HG03457 (cell line): ENCODE measurements around the gene DPEP1.

ENCODE experiments used
- ATAC-seq: cut with Tn5 transposase; IDR thresholded peaks from one replicate; pipeline ENCODE4 v1.9.1; 2021; ENCODE audit warnings: moderate number of reproducible peaks; ENCODE audit not compliant: unreplicated experiment

The DPEP1 gene

DNA sequence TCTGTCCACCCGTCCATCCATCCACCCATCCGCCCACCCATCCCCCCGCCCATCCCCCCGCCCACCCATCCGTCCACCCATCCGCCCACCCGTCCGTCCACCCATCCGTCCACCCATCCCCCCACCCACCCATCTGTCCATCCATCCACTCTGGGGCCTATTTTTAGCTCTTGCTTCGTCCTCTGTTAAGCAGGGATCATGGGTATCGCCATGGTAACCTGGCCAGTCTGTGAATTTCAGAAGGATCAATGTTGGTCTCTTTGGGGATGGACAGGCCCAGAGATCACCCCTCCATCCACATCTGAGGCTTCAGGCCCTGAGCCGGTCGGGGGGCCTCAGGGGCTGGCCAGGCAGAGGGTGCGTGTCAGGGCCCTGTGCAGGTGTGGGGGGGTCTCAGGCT lies 15.2 kb upstream of the DPEP1 start:
- no peak for ATAC-seq

GRCh38 chr16:89599451-89599858 lies 14.0 kb upstream of the DPEP1 start:
- no peak for ATAC-seq

- ATAC-seq: no peak
Observed at GRCh38 chr16:89599902-89600301, 13.5 kb upstream of the DPEP1 start.

DNA sequence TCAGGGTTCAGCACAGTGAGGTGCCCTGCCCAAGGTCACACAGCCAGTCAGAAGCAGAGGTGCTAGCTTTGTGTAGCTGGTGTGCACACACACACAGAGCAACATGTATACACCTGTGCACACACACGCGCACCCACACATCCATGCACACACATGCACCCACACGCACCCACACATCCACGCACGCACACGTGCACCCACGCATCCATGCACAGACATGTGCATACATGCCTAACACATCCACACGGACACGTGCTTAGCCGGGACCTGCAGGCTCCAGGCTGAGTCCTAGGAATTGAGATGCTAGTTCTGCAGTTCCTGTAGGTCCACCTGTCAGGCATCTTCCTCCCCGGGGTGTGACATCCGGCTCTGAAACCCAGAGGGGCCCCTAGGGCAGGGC lies 13.0 kb upstream of the DPEP1 start:
- ATAC-seq: no peak

GRCh38 chr16:89600956-89601355 lies 12.5 kb upstream of the DPEP1 start:
- no peak for ATAC-seq

- ATAC-seq: no peak
Observed at GRCh38 chr16:89601906-89602272, 11.6 kb upstream of the DPEP1 start.

DNA sequence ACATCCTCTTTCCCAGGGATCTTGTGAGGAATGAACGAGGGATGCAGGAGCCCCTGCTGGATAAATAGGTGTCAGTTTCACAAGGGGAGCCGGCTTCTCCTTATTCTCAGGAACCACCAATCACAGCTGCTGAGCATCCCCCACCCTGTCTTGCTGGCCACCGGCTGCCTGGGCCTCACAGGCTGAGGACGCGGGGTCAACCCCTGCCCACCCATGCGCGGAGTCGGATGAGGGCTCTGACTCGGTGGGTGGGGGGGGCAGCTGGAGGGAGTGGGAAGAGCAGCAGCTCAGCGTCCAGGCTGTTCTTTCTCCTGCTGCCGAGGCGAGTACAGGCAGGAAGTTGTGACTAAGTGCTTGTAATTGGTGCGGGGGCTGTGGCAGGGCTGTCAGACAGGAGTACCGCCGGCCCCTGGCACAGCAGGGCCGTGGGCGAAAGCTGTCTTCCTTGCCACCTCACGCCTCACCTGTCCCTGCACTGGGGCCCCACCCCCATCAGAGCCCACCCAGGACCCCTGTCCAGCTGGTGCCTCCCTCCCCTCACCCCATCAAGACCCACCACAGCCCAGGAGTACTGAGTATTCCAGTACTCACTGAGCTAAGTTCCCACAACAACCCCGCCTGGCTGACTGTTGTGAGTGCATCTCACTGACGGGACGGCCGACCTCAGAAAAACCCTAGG lies 11.0 kb upstream of the DPEP1 start:
- no peak for ATAC-seq

GRCh38 chr16:89602952-89603590 lies 10.4 kb upstream of the DPEP1 start:
- no peak for ATAC-seq

DNA sequence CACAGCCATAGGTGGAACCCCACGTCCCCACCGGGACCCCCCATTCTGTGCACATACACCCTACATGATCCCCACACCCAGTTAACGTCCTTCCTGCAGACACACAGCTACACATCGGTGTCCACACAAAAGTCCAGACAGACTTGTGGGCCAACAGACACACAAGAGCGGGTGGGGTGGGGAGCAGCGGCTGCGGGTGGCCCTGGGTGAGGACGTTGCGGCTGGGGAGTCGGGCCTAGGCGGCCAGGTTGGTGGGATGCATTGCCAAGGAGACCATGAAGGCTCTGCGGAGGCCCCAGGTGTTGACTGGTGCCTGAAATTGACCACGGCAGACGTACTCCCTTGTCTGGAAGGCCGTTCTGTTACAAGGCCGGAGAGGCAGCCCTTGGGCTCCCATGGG lies 8.7 kb upstream of the DPEP1 start:
- no peak for ATAC-seq

GRCh38 chr16:89605186-89605970 lies 8.1 kb upstream of the DPEP1 start:
- no peak for ATAC-seq

- no peak for ATAC-seq
Observed at GRCh38 chr16:89606006-89606405, 7.4 kb upstream of the DPEP1 start.

GRCh38 chr16:89607453-89607852 lies 6.0 kb upstream of the DPEP1 start:
- no peak for ATAC-seq

GRCh38 chr16:89607937-89608740 lies 5.3 kb upstream of the DPEP1 start:
- no peak for ATAC-seq

DNA sequence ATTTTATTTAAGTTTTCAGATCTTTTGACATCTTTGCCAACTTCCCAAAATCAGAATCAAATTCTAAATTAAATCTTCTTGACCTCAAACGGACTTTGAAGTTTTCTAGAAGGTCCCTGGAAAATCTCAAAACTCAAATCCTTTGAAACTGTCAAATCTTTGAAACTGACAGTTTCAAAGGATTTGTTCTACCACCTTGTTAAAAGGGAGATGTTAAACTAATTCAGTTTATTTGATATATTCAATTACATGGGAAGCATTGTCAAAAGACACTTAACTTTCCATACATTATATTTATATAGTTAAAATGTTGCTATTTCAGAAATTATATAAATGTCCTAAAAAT lies 3.4 kb upstream of the DPEP1 start:
- ATAC-seq: no peak

- ATAC-seq: no peak
Observed at GRCh38 chr16:89612415-89613166, 851 bp upstream of the DPEP1 start.

- no peak for ATAC-seq
Observed at GRCh38 chr16:89613954-89614459, 565 bp downstream of the DPEP1 start.

- ATAC-seq: no peak
Observed at GRCh38 chr16:89615176-89615575, 1.7 kb downstream of the DPEP1 start.

GRCh38 chr16:89615596-89616090 lies 2.2 kb downstream of the DPEP1 start:
- ATAC-seq: no peak

DNA sequence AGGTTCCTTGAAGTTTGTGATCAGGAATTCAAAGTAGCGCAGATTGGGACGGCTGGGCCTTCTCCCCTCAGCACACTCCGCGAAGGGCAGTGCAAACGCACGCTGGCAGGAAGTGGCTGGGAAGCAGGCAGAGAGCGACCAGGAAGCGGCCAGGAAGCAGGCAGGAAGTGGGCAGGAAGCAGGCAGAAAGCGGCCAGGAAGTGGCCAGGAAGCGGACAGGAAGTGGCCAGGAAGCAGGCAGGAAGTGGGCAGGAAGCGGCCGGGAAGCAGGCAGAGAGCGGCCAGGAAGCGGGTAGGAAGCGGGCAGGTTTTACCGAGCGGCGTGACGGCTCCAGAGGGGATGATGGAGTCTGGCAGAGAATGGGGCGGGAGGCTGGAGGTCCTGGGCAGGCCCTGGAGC lies 3.2 kb downstream of the DPEP1 start:
- no peak for ATAC-seq

GRCh38 chr16:89617036-89617435 lies 3.6 kb downstream of the DPEP1 start:
- no peak for ATAC-seq
